Measurements from ENCODE around the gene AVEN.
"Not testable (repeated sequence)": the region's sequence is repeated elsewhere in the genome, so short reads cannot be mapped to it uniquely, and the experiment has no call there.

The AVEN gene

DNA sequence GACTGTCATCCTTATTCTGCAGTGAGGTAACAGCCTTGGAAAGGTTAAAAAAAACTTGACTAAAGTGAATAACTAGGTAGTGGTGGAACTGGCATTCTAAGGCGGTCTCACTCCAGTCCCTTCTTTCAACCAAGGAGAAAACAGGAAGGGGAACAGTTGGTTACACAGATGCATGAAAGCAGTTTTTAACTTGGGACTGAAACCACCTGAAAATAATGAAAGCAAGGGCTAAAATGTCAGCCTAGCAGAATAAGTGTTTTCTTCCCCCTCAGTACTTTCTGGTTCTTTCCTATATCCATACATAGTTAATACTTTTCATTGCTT is 748 bp upstream of the AVEN start:
- no peak for DNase-seq

DNA sequence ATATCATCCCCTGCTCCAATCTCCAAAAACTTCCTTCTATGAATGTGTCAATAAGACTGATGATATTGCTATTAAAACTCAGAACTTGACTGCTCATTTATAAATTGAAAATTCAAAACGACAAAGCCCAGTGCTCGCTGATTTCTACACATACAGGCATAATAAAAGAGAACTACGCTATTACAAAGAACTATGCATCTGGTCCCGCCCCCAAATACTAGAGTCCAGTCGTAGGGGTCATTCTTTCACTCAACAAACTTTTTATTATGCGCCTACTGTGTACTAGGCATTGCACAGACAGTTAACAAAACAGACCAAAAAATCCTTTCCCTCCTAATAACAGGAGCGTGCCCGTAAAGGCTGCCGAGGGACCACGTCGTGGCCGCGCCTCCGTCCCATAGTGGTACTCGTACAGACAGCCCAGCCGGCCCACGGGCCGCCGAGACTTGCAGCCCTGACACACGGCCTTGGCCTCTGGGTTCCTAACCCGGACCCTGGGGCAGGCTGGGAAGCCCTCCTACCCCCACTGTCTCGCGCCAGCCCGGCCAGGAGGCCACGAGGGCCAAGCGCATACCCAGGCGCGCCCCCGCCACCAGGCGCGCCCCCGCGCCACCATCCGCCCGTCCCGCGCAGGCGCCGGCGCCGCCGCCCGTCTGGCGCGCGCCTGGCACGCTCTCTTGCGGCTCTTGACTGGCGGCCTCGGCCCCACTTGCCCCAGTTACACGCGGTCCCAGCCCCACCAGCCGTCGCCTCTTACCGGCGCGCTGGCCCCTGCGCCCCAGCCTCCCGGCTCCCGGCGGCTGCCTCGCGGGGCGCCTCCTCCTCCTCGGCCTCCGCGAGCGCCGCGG is 757 bp downstream of the AVEN start:
- peak; percentile 46 for DNase-seq

- no peak for DNase-seq
These were observed 6.8 kb downstream of the AVEN start for GRCh38 chr15:34031987-34032760.

DNA sequence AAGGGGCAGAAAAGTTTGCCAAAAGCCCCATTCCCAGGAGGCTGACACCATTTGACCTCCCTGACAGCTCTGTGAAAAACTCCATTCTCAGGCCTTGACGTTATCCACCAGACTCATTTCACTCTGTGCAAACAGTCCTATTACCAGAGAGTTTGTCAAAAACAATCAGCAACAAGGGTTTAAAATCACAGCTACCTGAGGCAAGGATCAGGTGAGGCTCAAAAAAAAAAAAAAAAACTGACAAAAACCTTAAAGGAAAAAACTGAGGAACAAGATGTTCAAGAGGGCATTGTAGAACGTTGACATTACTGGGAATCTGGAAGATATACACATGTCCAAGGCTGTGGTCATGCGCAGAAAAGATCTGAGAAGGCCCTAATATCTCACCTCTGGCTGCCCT is 11.4 kb downstream of the AVEN start:
- DNase-seq, result no peak

GRCh38 chr15:34025252-34025651 is 13.8 kb downstream of the AVEN start:
- no peak for DNase-seq

DNA sequence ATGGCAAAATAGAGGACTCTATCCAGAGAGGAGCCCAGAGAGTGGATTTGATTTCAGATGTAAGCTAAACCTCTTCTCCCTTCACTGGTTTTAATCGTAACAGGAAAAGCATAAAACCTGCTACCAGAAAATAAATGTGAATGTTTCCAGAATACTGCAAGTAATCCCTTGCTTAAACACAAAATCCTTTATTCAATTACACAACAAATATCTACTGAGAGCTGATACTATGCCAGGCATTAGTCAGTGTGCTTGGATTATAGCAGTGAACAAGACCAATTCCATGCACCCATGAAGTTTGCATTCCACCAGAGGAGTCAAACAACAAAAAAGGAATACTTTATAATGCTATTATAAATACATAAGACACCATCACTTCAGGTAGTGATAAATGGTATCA is 15.1 kb downstream of the AVEN start:
- DNase-seq, result no peak

GRCh38 chr15:34019369-34019990 is 19.5 kb downstream of the AVEN start:
- DNase-seq, result no peak

DNA sequence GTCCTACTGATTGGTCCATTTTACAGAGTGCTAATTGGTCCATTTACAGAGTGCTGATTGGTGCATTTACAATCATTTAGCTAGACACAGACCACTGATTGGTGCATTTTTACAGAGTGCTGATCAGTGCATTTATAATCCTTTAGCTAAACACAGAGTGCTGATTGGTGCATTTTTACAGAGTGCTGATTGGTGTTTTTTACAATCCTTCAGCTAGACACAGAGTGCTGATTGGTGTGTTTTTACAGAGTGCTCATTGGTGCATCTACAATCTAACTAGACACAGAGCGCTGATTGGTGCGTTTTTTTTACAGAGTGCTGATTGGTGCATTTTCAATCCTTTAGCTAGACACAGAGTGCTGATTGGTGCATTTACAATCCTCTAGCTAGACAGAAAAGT is 20.3 kb downstream of the AVEN start:
- DNase-seq, result not testable (repeated sequence)

DNA sequence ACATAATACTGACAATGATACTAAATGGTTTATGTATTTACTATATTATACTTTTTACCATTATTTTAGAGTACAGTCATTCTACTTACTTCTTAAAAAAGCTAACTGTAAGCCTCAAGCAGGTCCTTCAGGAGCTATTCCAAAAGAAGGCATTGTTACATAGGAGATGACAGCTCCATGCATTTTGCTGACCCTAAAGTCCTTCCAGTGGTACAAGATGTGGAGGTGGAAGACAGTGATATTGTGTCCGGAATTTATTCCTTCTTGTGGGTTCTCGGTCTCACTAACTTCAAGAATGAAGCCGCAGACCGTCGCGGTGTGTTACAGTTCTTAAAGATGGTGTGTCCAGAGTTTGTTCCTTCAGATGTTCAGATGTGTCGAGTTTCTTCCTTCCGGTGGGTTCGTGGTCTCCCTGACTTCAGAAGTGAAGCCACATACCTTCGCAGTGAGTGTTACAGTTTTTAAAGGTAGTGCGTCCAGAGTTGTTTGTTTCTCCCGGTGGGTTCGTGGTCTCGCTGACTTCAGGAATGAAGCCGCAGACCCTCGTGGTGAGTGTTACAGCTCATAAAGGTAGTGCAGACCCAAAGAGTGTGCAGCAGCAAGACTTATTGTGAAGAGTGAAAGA is 20.9 kb downstream of the AVEN start:
- no peak for DNase-seq

GRCh38 chr15:34014556-34014955 is 24.4 kb downstream of the AVEN start:
- no peak for DNase-seq

- no peak for DNase-seq
These were observed 25.3 kb downstream of the AVEN start for GRCh38 chr15:34013746-34014145.

DNA sequence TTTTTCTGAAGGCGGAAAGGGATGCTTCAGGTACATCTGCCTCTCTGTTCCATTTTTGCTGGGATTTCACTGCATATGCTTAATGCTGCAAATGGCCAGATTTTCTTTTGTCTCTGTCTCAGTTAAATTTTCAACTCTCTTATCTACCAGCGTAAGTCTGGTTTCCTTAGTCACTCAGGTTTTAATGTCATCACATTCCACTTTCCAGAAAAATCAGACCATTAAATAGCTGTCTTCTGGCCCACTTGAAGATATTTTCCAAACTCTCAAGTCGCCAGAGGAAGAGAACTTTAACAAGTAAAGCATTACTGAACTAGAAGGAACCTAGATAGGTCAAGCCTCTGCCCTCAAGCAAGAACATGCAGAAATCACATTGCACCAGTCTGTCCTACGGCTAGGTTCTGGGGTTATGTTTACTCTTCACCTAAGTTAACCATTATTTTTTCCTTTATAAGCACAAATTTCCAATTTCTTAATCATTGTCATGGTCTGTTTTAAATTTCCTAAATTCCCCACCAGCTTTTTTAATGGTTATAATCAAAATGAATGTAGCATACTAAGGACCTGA is 26.5 kb downstream of the AVEN start:
- DNase-seq, result no peak

DNA sequence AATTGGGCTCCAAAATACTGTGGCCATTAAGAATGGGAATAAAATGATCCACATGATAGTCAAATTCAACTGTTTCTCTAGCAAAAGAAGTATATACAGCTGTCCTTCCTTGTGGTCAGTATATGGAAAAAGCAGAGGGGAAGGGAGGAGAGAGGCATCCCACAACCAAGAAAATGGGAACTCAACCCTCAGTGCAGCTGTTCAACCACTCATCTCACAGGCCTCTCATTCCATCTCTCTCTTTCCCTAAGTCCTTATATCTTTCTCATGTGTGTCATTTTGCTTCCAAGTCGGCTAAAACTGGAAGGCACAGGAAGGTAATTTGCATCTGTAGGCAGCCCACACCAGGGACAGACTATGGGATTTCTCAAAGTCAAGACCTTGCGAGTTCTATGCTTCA is 27.5 kb downstream of the AVEN start:
- no peak for DNase-seq

GRCh38 chr15:34010921-34011320 is 28.1 kb downstream of the AVEN start:
- no peak for DNase-seq

DNA sequence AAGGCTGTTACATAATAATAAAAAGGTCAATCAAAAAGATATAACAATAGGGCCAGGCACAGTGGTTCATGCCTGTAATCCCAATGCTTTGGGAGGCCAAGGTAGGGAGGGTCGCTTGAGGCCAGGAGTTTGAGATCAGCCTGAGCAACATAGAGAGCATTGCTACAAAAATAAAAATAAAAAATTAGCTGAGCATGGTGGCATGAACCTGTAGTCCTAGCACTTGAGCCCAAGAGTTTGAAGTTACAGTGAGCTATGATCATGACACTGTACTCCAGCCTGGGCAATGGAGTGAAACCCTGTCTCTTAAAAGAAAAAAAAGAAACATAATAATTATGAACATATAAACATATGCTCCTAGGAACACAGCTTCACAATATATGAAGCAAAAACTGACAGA is 29.3 kb downstream of the AVEN start:
- no peak for DNase-seq

- DNase-seq, result no peak
These were observed 32.6 kb downstream of the AVEN start for GRCh38 chr15:34006381-34006780.

GRCh38 chr15:34001536-34001935 is 37.5 kb downstream of the AVEN start:
- DNase-seq, result no peak

GRCh38 chr15:33995666-33996065 is 43.3 kb downstream of the AVEN start:
- DNase-seq, result not testable (repeated sequence)

DNA sequence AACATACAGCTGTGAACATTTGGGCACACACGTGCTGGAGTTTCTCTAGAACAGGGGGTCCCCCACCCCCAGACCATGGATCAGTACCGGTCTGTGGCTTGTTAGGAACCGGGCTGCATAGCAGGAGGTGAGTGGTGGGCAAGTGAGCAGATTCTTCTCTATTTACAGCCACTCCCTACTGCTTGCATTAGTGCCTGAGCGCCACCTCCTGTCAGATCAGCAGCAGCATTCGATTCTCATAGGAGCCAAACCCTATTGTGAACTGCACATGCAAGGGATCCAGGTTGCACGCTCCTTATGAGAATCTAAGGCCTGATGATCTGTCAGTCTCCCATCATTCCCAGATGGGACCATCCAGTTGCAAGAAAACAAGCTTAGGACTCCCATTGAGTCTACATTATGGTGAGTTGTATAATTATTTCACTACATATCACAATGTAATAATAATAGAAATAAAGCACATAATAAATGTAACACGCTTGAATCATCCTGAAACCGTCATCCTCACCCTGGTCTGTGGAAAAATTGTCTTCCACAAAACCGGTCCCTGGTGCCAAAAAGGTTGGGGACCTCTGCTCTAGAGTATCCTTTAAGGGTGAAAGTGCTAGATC is 44.9 kb downstream of the AVEN start:
- no peak for DNase-seq

- DNase-seq, result no peak
These were observed 50.6 kb downstream of the AVEN start for GRCh38 chr15:33988384-33988783.

- DNase-seq, result no peak
These were observed 51.6 kb downstream of the AVEN start for GRCh38 chr15:33987444-33987843.

DNA sequence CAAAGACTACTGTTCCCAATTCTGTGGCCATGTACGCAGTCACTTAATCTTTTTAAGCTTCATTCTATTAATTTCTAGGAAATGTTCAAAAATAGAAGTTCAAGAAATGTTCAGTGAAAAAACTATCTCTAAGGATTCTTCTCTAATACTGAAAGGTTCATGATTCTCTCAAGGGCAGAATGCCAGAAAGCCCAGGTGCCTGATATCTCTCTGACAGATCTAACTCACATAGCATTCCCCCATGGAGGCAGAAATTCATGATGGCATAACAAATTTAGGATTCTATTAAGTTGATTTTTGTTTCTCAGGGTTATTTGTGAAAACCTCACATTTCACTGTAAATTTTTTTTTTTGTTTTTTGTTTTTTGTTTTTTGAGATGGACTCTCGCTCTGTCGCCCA is 53.3 kb downstream of the AVEN start:
- no peak for DNase-seq

DNA sequence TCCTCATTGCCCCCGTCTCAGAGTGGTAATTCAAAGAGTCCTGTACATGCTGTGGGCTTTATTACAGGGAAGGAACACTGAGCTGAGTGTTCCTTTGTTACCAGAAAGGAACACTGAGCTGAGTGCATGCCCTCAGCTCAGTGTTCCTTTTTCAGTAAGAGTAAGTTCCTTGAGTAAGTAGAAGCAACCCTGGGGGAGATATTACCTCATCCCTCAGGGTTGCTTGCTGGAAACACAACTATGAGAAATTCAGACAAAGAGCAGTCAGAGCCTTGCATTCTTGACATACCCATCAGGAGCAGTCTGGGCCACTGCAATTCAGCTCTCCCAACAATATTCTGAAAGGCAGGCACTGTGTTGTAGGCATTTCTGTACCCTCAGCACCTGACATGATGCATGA is 53.7 kb downstream of the AVEN start:
- no peak for DNase-seq

Measured in effector CD4-positive, alpha-beta T cell (primary cell).